Measurements from ENCODE around the gene PHLDB3.

- no peak for TF ChIP-seq EZH2phosphoT487 (IDR thresholded peaks at IDR 0.05; ENCODE audit: borderline replicate concordance, low read length)
- TF ChIP-seq CTCF (IDR thresholded peaks at IDR 0.05; ENCODE audit: low read depth, low read length, poor library complexity, severe bottlenecking), result no peak
These were observed 47.6 kb upstream of the PHLDB3 start for GRCh38 chr19:43552198-43552450.

Measured in DOHH2 (cell line).